WTC11 (cell line): ENCODE results near the gene CD180. TPM values are rescaled to one million over a fixed set of nuclear protein-coding genes. Genes with fewer than 3 reads are reported as not detected.
"Not testable (repeated sequence)": the region's sequence is repeated elsewhere in the genome, so short reads cannot be mapped to it uniquely, and the experiment has no call there.

ENCODE experiments used
- ATAC-seq: fragments of 200-7000 bp; cut with Tn5 transposase; 2 replicates; pipeline ENCODE4 v1.10.0; 2021; ENCODE audit warnings: mild to moderate bottlenecking, moderate library complexity
- CTCF ChIA-PET: fragments of 300-600 bp; sonication (Branson Sonifier 250); formaldehyde crosslinking; loops from one replicate; lab custom pipeline; 2021; ENCODE audit warnings: antibody characterized with exemption; lab: Charles Lee
- POLR2A ChIA-PET: fragments of 350-600 bp; sonication (Branson Sonifier 250); formaldehyde crosslinking; loops from one replicate; lab custom pipeline; 2021; ENCODE audit warnings: antibody characterized with exemption; lab: Charles Lee
- DNase-seq: peaks from one replicate; pipeline ENCODE4 v3.0.0; 2021; ENCODE audit warnings: low spot score
- H3K27ac Mint-ChIP-seq: 2 replicates; pipeline ENCODE4 v1.8.0; 2021; ENCODE audit warnings: mixed read lengths
- H3K27me3 Mint-ChIP-seq: 2 replicates; pipeline ENCODE4 v1.8.0; 2021; ENCODE audit warnings: low read depth, mild to moderate bottlenecking, moderate library complexity, mixed read lengths
- H3K36me3 Mint-ChIP-seq: 2 replicates; pipeline ENCODE4 v1.8.0; 2021; ENCODE audit warnings: mixed read lengths
- H3K4me1 Mint-ChIP-seq: 2 replicates; pipeline ENCODE4 v1.8.0; 2022; ENCODE audit warnings: mixed read lengths
- H3K4me3 Mint-ChIP-seq: 2 replicates; pipeline ENCODE4 v1.8.0; 2021; ENCODE audit warnings: mild to moderate bottlenecking, moderate library complexity, mixed read lengths
- H3K9me3 Mint-ChIP-seq: 2 replicates; pipeline ENCODE4 v1.8.0; 2021; ENCODE audit warnings: mixed read lengths
- ETV6 ChIP-seq: sonication (generic); formaldehyde crosslinking; IDR thresholded peaks from 2 replicates; pipeline ENCODE4 v1.8.1; 2022; ENCODE audit warnings: mild to moderate bottlenecking, missing genetic modification reagents
- FOXP1 ChIP-seq: sonication (generic); formaldehyde crosslinking; IDR thresholded peaks from 2 replicates; pipeline ENCODE4 v1.8.0; 2022; ENCODE audit warnings: missing genetic modification reagents, mild to moderate bottlenecking, moderate library complexity, borderline replicate concordance
- GRHL2 ChIP-seq: fragments of 250-450 bp; sonication (Bioruptor Pico); IDR thresholded peaks from 2 replicates; pipeline ENCODE4 v1.8.0; 2022; ENCODE audit warnings: mild to moderate bottlenecking, moderate library complexity; ENCODE audit not compliant: insufficient replicate concordance, severe bottlenecking
- NFE2L1 ChIP-seq: sonication (generic); formaldehyde crosslinking; IDR thresholded peaks from 2 replicates; pipeline ENCODE4 v1.8.1; 2023; ENCODE audit warnings: missing genetic modification reagents
- NFYB ChIP-seq: sonication (generic); formaldehyde crosslinking; conservative IDR thresholded peaks from 2 replicates; pipeline ENCODE4 v1.8.0; 2022; ENCODE audit warnings: low read depth, missing genetic modification reagents
- NR3C1 ChIP-seq: sonication (generic); formaldehyde crosslinking; conservative IDR thresholded peaks from 2 replicates; pipeline ENCODE4 v1.8.1; 2023; ENCODE audit warnings: low read depth, mild to moderate bottlenecking, missing genetic modification reagents
- RORB ChIP-seq: fragments of 250-450 bp; sonication (Bioruptor Pico); IDR thresholded peaks from 2 replicates; pipeline ENCODE4 v1.9.0; 2021; ENCODE audit warnings: mild to moderate bottlenecking
- TCF7 ChIP-seq: sonication (generic); formaldehyde crosslinking; IDR thresholded peaks from 2 replicates; pipeline ENCODE4 v1.8.0; 2022; ENCODE audit warnings: mild to moderate bottlenecking, low read depth, missing genetic modification reagents, moderate library complexity
- ZNF138 ChIP-seq: sonication (generic); formaldehyde crosslinking; conservative IDR thresholded peaks from 2 replicates; pipeline ENCODE4 v1.8.1; 2022; ENCODE audit warnings: mild to moderate bottlenecking, moderate library complexity, missing genetic modification reagents
- ZNF416 ChIP-seq: fragments of 250-450 bp; sonication (Bioruptor Pico); IDR thresholded peaks from 2 replicates; pipeline ENCODE4 v1.9.0; 2021; ENCODE audit warnings: mild to moderate bottlenecking, inconsistent platforms
- total RNA-seq: library from RNA; stranded (reverse); gene quantifications from 3 replicates; pipeline ENCODE4 v1.2.3, GENCODE V29; 2021
- TF ChIP-seq, protein P1 (sequence below): sonication (generic); formaldehyde crosslinking; IDR thresholded peaks from 2 replicates; pipeline ENCODE4 v1.8.1; 2022; ENCODE audit warnings: low read depth, mild to moderate bottlenecking, moderate library complexity, missing genetic modification reagents, borderline replicate concordance
- TF ChIP-seq, protein P2 (sequence below): fragments of 200-600 bp; IDR thresholded peaks from 2 replicates; pipeline ENCODE4 v1.8.0; 2022; ENCODE audit warnings: antibody characterized with exemption
- TF ChIP-seq, protein P3 (sequence below): sonication (generic); formaldehyde crosslinking; IDR thresholded peaks from 2 replicates; pipeline ENCODE4 v1.8.1; 2023; ENCODE audit warnings: mild to moderate bottlenecking, missing genetic modification reagents, borderline replicate concordance
- TF ChIP-seq, protein P4 (sequence below): fragments of 250-450 bp; sonication (Bioruptor Pico); IDR thresholded peaks from 2 replicates; pipeline ENCODE4 v1.9.0; 2021; ENCODE audit warnings: moderate library complexity, mild to moderate bottlenecking, inconsistent platforms, borderline replicate concordance
- TF ChIP-seq, protein P5 (sequence below): sonication (generic); formaldehyde crosslinking; IDR thresholded peaks from 2 replicates; pipeline ENCODE4 v1.8.1; 2023; ENCODE audit warnings: mild to moderate bottlenecking, missing genetic modification reagents
- TF ChIP-seq, protein P6 (sequence below): sonication (generic); formaldehyde crosslinking; IDR thresholded peaks from 2 replicates; pipeline ENCODE4 v1.8.1; 2023; ENCODE audit warnings: mild to moderate bottlenecking, missing genetic modification reagents, moderate library complexity
- TF ChIP-seq, protein P7 (sequence below): fragments of 250-450 bp; sonication (Bioruptor Pico); IDR thresholded peaks from 2 replicates; pipeline ENCODE4 v1.9.0; 2021; ENCODE audit warnings: mild to moderate bottlenecking

Gene CD180
- total RNA-seq, 1 experiment from 2014 or later = not detected

DNA sequence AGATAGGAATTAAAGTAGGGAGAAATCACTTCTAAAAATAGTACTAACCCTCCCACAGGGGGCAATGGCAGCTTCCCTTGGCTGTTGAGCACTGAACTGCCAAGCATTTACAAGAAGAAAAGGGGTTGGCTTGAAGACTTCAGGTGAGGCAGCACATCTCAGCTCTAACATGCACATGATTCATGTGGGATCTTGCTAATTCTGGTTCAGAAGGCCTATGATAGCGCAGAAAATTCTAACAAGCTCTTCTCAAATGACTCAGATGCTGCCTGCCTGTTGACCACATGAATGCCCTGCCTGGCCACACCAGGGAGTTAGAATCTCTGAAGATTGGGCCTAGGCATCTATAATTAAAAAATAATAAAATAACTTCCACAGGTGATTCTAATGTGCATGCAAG, 22.6 kb downstream of the CD180 start (continued):
- TF ChIP-seq, protein P1, sequence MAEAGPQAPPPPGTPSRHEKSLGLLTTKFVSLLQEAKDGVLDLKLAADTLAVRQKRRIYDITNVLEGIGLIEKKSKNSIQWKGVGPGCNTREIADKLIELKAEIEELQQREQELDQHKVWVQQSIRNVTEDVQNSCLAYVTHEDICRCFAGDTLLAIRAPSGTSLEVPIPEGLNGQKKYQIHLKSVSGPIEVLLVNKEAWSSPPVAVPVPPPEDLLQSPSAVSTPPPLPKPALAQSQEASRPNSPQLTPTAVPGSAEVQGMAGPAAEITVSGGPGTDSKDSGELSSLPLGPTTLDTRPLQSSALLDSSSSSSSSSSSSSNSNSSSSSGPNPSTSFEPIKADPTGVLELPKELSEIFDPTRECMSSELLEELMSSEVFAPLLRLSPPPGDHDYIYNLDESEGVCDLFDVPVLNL = no peak
- TF ChIP-seq ZNF416 (CRISPR knock-in tag) (no peak), NFE2L1 (CRISPR knock-in tag) (no peak)
- TF ChIP-seq, protein P2, sequence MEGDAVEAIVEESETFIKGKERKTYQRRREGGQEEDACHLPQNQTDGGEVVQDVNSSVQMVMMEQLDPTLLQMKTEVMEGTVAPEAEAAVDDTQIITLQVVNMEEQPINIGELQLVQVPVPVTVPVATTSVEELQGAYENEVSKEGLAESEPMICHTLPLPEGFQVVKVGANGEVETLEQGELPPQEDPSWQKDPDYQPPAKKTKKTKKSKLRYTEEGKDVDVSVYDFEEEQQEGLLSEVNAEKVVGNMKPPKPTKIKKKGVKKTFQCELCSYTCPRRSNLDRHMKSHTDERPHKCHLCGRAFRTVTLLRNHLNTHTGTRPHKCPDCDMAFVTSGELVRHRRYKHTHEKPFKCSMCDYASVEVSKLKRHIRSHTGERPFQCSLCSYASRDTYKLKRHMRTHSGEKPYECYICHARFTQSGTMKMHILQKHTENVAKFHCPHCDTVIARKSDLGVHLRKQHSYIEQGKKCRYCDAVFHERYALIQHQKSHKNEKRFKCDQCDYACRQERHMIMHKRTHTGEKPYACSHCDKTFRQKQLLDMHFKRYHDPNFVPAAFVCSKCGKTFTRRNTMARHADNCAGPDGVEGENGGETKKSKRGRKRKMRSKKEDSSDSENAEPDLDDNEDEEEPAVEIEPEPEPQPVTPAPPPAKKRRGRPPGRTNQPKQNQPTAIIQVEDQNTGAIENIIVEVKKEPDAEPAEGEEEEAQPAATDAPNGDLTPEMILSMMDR = no peak
- TF ChIP-seq, all 79 proteins: peak for 0

DNA sequence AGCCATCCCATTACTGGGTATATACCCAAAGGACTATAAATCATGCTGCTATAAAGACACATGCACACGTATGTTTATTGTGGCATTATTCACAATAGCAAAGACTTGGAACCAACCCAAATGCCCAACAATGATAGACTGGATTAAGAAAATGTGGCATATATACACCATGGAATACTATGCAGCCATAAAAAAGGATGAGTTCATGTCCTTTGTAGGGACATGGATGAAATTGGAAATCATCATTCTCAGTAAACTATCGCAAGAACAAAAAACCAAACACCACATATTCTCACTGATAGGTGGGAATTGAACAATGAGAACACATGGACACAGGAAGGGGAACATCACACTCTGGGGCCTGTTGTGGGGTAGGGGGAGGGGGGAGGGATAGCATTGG, 23.2 kb downstream of the CD180 start:
- H3K36me3 Mint-ChIP-seq, H3K4me1 Mint-ChIP-seq, DNase-seq, ATAC-seq, H3K27ac Mint-ChIP-seq, H3K4me3 Mint-ChIP-seq, POLR2A ChIA-PET, H3K27me3 Mint-ChIP-seq, CTCF ChIA-PET: not testable (repeated sequence)
- peaks cover 15% of the 10 kb centered on the region for H3K9me3 Mint-ChIP-seq

DNA sequence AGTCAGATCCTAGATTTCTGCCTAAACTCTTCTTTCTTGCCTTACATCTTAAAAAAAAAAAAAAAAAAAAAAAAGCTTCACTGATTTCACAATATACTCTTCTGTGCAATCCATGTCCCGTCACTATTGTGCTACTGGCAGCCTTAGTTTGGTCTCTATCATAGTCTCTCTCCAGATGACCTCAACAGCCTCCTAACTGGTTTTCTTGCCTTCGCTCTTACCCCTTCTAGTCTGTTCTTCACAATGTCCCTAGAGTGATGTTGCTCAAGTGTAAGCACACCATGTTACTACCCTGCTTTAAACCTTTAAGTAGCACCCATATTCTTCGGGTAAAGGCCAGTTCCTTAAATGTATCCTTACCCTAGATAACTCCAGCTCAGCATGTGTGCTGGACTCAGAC, 25.8 kb downstream of the CD180 start:
- no peak for ATAC-seq
- ChIA-PET CTCF (no interaction called here), POLR2A (no interaction called here)
- Mint-ChIP-seq H3K4me1 (peaks cover 15% of the 10 kb centered on the region), H3K4me3 (no peak overlapping the region), H3K9me3 (no peaks in the 10 kb centered on the region; the same call in 1 of the 2 replicates), H3K36me3 (no peaks in the 10 kb centered on the region), H3K27ac (no peak overlapping the region), H3K27me3 (no peaks in the 10 kb centered on the region)
- no peak for DNase-seq
- TF ChIP-seq, protein P3, sequence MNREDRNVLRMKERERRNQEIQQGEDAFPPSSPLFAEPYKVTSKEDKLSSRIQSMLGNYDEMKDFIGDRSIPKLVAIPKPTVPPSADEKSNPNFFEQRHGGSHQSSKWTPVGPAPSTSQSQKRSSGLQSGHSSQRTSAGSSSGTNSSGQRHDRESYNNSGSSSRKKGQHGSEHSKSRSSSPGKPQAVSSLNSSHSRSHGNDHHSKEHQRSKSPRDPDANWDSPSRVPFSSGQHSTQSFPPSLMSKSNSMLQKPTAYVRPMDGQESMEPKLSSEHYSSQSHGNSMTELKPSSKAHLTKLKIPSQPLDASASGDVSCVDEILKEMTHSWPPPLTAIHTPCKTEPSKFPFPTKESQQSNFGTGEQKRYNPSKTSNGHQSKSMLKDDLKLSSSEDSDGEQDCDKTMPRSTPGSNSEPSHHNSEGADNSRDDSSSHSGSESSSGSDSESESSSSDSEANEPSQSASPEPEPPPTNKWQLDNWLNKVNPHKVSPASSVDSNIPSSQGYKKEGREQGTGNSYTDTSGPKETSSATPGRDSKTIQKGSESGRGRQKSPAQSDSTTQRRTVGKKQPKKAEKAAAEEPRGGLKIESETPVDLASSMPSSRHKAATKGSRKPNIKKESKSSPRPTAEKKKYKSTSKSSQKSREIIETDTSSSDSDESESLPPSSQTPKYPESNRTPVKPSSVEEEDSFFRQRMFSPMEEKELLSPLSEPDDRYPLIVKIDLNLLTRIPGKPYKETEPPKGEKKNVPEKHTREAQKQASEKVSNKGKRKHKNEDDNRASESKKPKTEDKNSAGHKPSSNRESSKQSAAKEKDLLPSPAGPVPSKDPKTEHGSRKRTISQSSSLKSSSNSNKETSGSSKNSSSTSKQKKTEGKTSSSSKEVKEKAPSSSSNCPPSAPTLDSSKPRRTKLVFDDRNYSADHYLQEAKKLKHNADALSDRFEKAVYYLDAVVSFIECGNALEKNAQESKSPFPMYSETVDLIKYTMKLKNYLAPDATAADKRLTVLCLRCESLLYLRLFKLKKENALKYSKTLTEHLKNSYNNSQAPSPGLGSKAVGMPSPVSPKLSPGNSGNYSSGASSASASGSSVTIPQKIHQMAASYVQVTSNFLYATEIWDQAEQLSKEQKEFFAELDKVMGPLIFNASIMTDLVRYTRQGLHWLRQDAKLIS (CRISPR knock-in tag) = no peak
- TF ChIP-seq ZNF416 (CRISPR knock-in tag) (no peak), GRHL2 (no peak), NR3C1 (CRISPR knock-in tag) (no peak), FOXP1 (CRISPR knock-in tag) (no peak)
- TF ChIP-seq, protein P4, sequence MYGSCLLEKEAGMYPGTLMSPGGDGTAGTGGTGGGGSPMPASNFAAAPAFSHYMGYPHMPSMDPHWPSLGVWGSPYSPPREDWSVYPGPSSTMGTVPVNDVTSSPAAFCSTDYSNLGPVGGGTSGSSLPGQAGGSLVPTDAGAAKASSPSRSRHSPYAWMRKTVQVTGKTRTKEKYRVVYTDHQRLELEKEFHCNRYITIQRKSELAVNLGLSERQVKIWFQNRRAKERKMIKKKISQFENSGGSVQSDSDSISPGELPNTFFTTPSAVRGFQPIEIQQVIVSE (CRISPR knock-in tag) = no peak
- TF ChIP-seq, protein P5, sequence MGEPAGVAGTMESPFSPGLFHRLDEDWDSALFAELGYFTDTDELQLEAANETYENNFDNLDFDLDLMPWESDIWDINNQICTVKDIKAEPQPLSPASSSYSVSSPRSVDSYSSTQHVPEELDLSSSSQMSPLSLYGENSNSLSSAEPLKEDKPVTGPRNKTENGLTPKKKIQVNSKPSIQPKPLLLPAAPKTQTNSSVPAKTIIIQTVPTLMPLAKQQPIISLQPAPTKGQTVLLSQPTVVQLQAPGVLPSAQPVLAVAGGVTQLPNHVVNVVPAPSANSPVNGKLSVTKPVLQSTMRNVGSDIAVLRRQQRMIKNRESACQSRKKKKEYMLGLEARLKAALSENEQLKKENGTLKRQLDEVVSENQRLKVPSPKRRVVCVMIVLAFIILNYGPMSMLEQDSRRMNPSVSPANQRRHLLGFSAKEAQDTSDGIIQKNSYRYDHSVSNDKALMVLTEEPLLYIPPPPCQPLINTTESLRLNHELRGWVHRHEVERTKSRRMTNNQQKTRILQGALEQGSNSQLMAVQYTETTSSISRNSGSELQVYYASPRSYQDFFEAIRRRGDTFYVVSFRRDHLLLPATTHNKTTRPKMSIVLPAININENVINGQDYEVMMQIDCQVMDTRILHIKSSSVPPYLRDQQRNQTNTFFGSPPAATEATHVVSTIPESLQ (CRISPR knock-in tag) = no peak

DNA sequence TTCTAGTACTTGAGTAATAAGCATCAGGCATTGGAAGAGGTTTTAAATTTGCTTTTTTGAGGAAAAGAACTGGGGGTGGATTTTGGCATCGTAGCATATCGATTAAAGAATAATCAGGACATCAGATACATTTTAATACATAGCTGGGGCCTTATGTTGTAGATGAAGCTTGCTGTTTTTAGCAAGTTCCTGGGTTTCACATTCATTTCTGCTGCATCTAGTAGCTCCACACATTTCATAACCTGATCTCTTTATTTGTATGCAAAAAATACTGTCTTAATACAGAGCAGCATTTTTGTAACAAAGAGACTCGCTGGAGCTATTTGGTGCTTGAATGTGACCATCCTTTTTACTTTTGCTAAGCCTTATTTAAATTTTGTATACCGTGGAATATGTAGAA, 28.5 kb downstream of the CD180 start:
- H3K27ac Mint-ChIP-seq = no peak overlapping the region
- CTCF ChIA-PET = interaction anchor here (1.2 to 3.1 kb wide), 4 partner anchors 18 to 354 kb away, joined by 3 to 49 read pairs (median 6); no protein-coding TSS in a partner anchor
- H3K36me3 Mint-ChIP-seq = no peaks in the 10 kb centered on the region; the same call in 1 of the 2 replicates
- no peaks in the 10 kb centered on the region for H3K27me3 Mint-ChIP-seq
- POLR2A ChIA-PET = no interaction called here
- H3K4me1 Mint-ChIP-seq = peaks cover 21% of the 10 kb centered on the region
- no peak overlapping the region for H3K4me3 Mint-ChIP-seq
- no peak for DNase-seq
- no peaks in the 10 kb centered on the region for H3K9me3 Mint-ChIP-seq
- no peak for ATAC-seq
- TF ChIP-seq NFYB (CRISPR knock-in tag) = no peak
- no peak for TF ChIP-seq ETV6 (CRISPR knock-in tag)
- TF ChIP-seq, protein P6, sequence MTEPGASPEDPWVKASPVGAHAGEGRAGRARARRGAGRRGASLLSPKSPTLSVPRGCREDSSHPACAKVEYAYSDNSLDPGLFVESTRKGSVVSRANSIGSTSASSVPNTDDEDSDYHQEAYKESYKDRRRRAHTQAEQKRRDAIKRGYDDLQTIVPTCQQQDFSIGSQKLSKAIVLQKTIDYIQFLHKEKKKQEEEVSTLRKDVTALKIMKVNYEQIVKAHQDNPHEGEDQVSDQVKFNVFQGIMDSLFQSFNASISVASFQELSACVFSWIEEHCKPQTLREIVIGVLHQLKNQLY (CRISPR knock-in tag) = no peak
- TF ChIP-seq, protein P7, sequence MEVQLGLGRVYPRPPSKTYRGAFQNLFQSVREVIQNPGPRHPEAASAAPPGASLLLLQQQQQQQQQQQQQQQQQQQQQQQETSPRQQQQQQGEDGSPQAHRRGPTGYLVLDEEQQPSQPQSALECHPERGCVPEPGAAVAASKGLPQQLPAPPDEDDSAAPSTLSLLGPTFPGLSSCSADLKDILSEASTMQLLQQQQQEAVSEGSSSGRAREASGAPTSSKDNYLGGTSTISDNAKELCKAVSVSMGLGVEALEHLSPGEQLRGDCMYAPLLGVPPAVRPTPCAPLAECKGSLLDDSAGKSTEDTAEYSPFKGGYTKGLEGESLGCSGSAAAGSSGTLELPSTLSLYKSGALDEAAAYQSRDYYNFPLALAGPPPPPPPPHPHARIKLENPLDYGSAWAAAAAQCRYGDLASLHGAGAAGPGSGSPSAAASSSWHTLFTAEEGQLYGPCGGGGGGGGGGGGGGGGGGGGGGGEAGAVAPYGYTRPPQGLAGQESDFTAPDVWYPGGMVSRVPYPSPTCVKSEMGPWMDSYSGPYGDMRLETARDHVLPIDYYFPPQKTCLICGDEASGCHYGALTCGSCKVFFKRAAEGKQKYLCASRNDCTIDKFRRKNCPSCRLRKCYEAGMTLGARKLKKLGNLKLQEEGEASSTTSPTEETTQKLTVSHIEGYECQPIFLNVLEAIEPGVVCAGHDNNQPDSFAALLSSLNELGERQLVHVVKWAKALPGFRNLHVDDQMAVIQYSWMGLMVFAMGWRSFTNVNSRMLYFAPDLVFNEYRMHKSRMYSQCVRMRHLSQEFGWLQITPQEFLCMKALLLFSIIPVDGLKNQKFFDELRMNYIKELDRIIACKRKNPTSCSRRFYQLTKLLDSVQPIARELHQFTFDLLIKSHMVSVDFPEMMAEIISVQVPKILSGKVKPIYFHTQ (CRISPR knock-in tag) = no peak
- TF ChIP-seq TCF7 (CRISPR knock-in tag) = no peak
- no peak for TF ChIP-seq ZNF138 (CRISPR knock-in tag)
- TF ChIP-seq RORB = no peak
